ENCODE data around the gene HCFC2.
"Not testable (repeated sequence)": the region's sequence is repeated elsewhere in the genome, so short reads cannot be mapped to it uniquely, and the experiment has no call there.

DNA sequence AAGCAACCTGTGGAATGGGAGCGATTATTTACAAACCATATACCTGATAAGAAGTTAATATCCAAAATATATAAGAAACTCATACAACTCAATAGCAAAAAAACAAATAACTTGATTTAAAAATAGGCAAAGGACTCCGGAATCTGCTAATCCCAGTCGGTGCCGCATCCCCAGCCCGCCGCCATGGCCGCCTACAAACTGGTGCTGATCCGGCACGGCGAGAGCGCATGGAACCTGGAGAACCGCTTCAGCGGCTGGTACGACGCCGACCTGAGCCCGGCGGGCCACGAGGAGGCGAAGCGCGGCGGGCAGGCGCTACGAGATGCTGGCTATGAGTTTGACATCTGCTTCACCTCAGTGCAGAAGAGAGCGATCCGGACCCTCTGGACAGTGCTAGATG is 33.7 kb upstream of the HCFC2 start:
- TF ChIP-seq POLR2A (IDR thresholded peaks at IDR 0.05): not testable (repeated sequence)
- TF ChIP-seq, protein P1, sequence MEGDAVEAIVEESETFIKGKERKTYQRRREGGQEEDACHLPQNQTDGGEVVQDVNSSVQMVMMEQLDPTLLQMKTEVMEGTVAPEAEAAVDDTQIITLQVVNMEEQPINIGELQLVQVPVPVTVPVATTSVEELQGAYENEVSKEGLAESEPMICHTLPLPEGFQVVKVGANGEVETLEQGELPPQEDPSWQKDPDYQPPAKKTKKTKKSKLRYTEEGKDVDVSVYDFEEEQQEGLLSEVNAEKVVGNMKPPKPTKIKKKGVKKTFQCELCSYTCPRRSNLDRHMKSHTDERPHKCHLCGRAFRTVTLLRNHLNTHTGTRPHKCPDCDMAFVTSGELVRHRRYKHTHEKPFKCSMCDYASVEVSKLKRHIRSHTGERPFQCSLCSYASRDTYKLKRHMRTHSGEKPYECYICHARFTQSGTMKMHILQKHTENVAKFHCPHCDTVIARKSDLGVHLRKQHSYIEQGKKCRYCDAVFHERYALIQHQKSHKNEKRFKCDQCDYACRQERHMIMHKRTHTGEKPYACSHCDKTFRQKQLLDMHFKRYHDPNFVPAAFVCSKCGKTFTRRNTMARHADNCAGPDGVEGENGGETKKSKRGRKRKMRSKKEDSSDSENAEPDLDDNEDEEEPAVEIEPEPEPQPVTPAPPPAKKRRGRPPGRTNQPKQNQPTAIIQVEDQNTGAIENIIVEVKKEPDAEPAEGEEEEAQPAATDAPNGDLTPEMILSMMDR (IDR thresholded peaks at IDR 0.05): not testable (repeated sequence)
